Osteoblast (primary cell): Measurements from ENCODE around the gene ZDHHC7. TPM values are rescaled to one million over a fixed set of nuclear protein-coding genes. Genes with fewer than 3 reads are reported as not detected.

ENCODE experiments used
- DNase-seq: peaks from one replicate; pipeline ENCODE4 v3.0.0; 2011; ENCODE audit warnings: low spot score, mixed read lengths; ENCODE audit not compliant: insufficient read length; ENCODE audit errors: missing footprints
- H2AFZ ChIP-seq: 2 replicates; pipeline ENCODE4 v1.6.0; 2011; ENCODE audit warnings: mild to moderate bottlenecking, low read length
- H3K27ac ChIP-seq: 2 replicates; pipeline ENCODE4 v1.5.1; 2011; ENCODE audit warnings: mild to moderate bottlenecking, low read depth, low read length, moderate library complexity
- H3K27me3 ChIP-seq: 2 replicates; pipeline ENCODE4 v1.6.0; 2012; ENCODE audit warnings: mild to moderate bottlenecking, control low read depth, inconsistent platforms, low read length, moderate library complexity; ENCODE audit not compliant: insufficient read depth
- H3K36me3 ChIP-seq: 2 replicates; pipeline ENCODE4 v1.5.1; 2011; ENCODE audit warnings: mild to moderate bottlenecking, low read length, control low read depth, moderate library complexity; ENCODE audit not compliant: insufficient read depth
- H3K4me1 ChIP-seq: 2 replicates; pipeline ENCODE4 v1.5.1; 2011; ENCODE audit warnings: mild to moderate bottlenecking, low read length, control low read depth, moderate library complexity; ENCODE audit not compliant: insufficient read depth
- H3K4me2 ChIP-seq: 2 replicates; pipeline ENCODE4 v1.6.0; 2011; ENCODE audit warnings: mild to moderate bottlenecking, low read length; ENCODE audit not compliant: insufficient read depth
- H3K4me3 ChIP-seq: fragments of 200-600 bp; sonication (generic); 3 replicates; pipeline ENCODE4 v1.5.1; 2012; ENCODE audit warnings: mild to moderate bottlenecking, low read length, inconsistent platforms; ENCODE audit not compliant: insufficient read depth
- H3K79me2 ChIP-seq: 2 replicates; pipeline ENCODE4 v1.6.0; 2012; ENCODE audit warnings: mild to moderate bottlenecking, low read length, control low read depth, inconsistent platforms; ENCODE audit not compliant: insufficient read depth
- H3K9me3 ChIP-seq: 2 replicates; pipeline ENCODE4 v1.5.1; 2011; ENCODE audit warnings: low read depth, low read length, control low read depth
- H4K20me1 ChIP-seq: 2 replicates; pipeline ENCODE4 v1.6.0; 2012; ENCODE audit warnings: mild to moderate bottlenecking, low read length, control low read depth; ENCODE audit not compliant: insufficient read depth
- total RNA-seq: library from RNA; depleted of rRNA; stranded (reverse); fragments of >200 nt; gene quantifications from 2 replicates; pipeline ENCODE4 v1.2.3, GENCODE V29; 2012
- TF ChIP-seq, protein P1 (sequence below): IDR thresholded peaks from 2 replicates; pipeline ENCODE4 v1.5.1; 2011; ENCODE audit warnings: mild to moderate bottlenecking, low read depth, low read length, moderate library complexity; ENCODE audit errors: extremely low read depth

ZDHHC7 gene
- total RNA-seq, 1 donor = 134 TPM

GRCh38 chr16:85045641-85046471 is 34.5 kb upstream of the ZDHHC7 start:
- peaks cover 3% of the 10 kb centered on the region for H3K79me2 ChIP-seq
- no peak overlapping the region for H3K4me2 ChIP-seq
- no peaks in the 10 kb centered on the region for H3K27me3 ChIP-seq
- H3K27ac ChIP-seq = no peak overlapping the region
- peaks cover 4% of the 10 kb centered on the region for H3K4me1 ChIP-seq
- no peak overlapping the region for H3K4me3 ChIP-seq
- peaks cover 5% of the 10 kb centered on the region for H3K36me3 ChIP-seq
- no peak for DNase-seq
- H2AFZ ChIP-seq = no peak overlapping the region
- H4K20me1 ChIP-seq = peaks cover 32% of the 10 kb centered on the region
- TF ChIP-seq, protein P1, sequence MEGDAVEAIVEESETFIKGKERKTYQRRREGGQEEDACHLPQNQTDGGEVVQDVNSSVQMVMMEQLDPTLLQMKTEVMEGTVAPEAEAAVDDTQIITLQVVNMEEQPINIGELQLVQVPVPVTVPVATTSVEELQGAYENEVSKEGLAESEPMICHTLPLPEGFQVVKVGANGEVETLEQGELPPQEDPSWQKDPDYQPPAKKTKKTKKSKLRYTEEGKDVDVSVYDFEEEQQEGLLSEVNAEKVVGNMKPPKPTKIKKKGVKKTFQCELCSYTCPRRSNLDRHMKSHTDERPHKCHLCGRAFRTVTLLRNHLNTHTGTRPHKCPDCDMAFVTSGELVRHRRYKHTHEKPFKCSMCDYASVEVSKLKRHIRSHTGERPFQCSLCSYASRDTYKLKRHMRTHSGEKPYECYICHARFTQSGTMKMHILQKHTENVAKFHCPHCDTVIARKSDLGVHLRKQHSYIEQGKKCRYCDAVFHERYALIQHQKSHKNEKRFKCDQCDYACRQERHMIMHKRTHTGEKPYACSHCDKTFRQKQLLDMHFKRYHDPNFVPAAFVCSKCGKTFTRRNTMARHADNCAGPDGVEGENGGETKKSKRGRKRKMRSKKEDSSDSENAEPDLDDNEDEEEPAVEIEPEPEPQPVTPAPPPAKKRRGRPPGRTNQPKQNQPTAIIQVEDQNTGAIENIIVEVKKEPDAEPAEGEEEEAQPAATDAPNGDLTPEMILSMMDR = no peak
- H3K9me3 ChIP-seq = no peaks in the 10 kb centered on the region

DNA sequence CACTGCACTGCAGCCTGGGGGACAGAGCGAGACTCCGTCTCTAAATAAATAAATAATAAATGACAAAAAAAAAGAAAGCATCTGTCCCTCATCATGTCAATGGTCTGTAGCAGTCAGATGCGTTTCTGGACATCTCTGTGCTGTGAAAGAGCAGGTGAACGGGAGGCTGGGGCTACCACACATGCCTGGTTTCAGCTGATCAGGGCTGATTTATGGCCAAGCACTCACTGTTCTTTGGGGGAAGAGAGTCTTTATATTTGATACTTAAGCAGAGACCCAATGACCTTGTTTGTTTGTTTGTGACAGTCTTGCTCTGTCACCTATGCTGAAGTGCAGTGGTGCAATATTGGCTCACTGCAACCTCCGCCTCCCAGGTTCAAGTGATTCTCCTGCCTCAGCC is 33.7 kb upstream of the ZDHHC7 start:
- H3K9me3 ChIP-seq = no peaks in the 10 kb centered on the region
- no peak for DNase-seq
- peaks cover 5% of the 10 kb centered on the region for H3K36me3 ChIP-seq
- H4K20me1 ChIP-seq = peaks cover 36% of the 10 kb centered on the region
- no peaks in the 10 kb centered on the region for H3K4me1 ChIP-seq
- H3K27ac ChIP-seq = no peak overlapping the region
- H3K27me3 ChIP-seq = no peaks in the 10 kb centered on the region
- H2AFZ ChIP-seq = no peak overlapping the region
- H3K4me3 ChIP-seq = no peak overlapping the region
- H3K4me2 ChIP-seq = no peak overlapping the region
- peaks cover 3% of the 10 kb centered on the region for H3K79me2 ChIP-seq
- TF ChIP-seq, protein P1 = no peak

- H3K27ac ChIP-seq = no peak overlapping the region
Observed at GRCh38 chr16:85042606-85043005, 31.3 kb upstream of the ZDHHC7 start.

GRCh38 chr16:85042167-85042526 is 30.8 kb upstream of the ZDHHC7 start:
- Histone ChIP-seq H3K4me3 (no peak overlapping the region), H3K27ac (no peak overlapping the region), H2AFZ (no peak overlapping the region), H4K20me1 (peaks cover 29% of the 10 kb centered on the region), H3K4me1 (peaks cover 3% of the 10 kb centered on the region), H3K9me3 (no peaks in the 10 kb centered on the region), H3K79me2 (peaks cover 5% of the 10 kb centered on the region), H3K4me2 (no peak overlapping the region), H3K36me3 (peaks cover 5% of the 10 kb centered on the region), H3K27me3 (no peaks in the 10 kb centered on the region)
- DNase-seq = no peak
- TF ChIP-seq, protein P1 = no peak

More at GRCh38 chr16:85042606-85043005, 31.3 kb upstream of the ZDHHC7 start:
- TF ChIP-seq, protein P1 = no peak
- Histone ChIP-seq H3K36me3 (peaks cover 5% of the 10 kb centered on the region), H3K4me2 (no peak overlapping the region), H3K9me3 (no peaks in the 10 kb centered on the region), H3K4me3 (no peak overlapping the region), H3K4me1 (no peaks in the 10 kb centered on the region), H3K79me2 (peaks cover 5% of the 10 kb centered on the region), H3K27me3 (no peaks in the 10 kb centered on the region), H2AFZ (no peak overlapping the region), H4K20me1 (peaks cover 29% of the 10 kb centered on the region)
- no peak for DNase-seq
